K562 (cell line): ENCODE results near the gene ANTKMT. TPM values are rescaled to one million over a fixed set of nuclear protein-coding genes. Genes with fewer than 3 reads are reported as not detected.

ENCODE experiments used
- EGR1 ChIP-seq: fragments of 450-650 bp; conservative IDR thresholded peaks from 2 replicates; pipeline ENCODE4 v1.6.1; 2017; ENCODE audit warnings: mild to moderate bottlenecking
- FOXA1 ChIP-seq: fragments of 450-650 bp; IDR thresholded peaks from 2 replicates; pipeline ENCODE4 v1.6.1; 2016; ENCODE audit warnings: mild to moderate bottlenecking, borderline replicate concordance
- HDAC6 ChIP-seq: IDR thresholded peaks from 2 replicates; pipeline ENCODE4 v1.6.1; 2012; ENCODE audit warnings: low read depth, mild to moderate bottlenecking, control low read depth, inconsistent platforms, low read length, moderate library complexity
- HMG20A ChIP-seq: fragments of 450-650 bp; formaldehyde crosslinking; conservative IDR thresholded peaks from 2 replicates; pipeline ENCODE4 v1.4.0; 2020; ENCODE audit warnings: mild to moderate bottlenecking, mixed read lengths
- HMGN3 ChIP-seq: IDR thresholded peaks from 2 replicates; pipeline ENCODE4 v1.6.1; 2011; ENCODE audit warnings: borderline replicate concordance, low read depth, mild to moderate bottlenecking, mixed read lengths, low read length; ENCODE audit not compliant: insufficient read length; ENCODE audit errors: extremely low read depth
- MAZ ChIP-seq, 2 experiments: fragments of 450-650 bp in 1 of 2; sonication (generic) in 1 of 2; formaldehyde crosslinking; IDR thresholded peaks in 1 of 2; conservative IDR thresholded peaks in 1 of 2; 2 replicates each; pipeline versions ENCODE4 v1.4.0 to v1.5.0; 2020; ENCODE audit warnings: mild to moderate bottlenecking in 1 of 2, missing genetic modification reagents in 1 of 2
- MCM5 ChIP-seq: fragments of 450-650 bp; IDR thresholded peaks from 2 replicates; pipeline ENCODE4 v1.6.1; 2016; ENCODE audit warnings: low read depth
- MXD1 ChIP-seq: fragments of 250-450 bp; sonication (Bioruptor Pico); IDR thresholded peaks from 2 replicates; pipeline ENCODE4 v1.8.0; 2021; ENCODE audit warnings: borderline replicate concordance, mild to moderate bottlenecking, moderate library complexity; ENCODE audit not compliant: poor library complexity, severe bottlenecking
- NFIX ChIP-seq: fragments of 250-450 bp; sonication (Bioruptor Pico); IDR thresholded peaks from 2 replicates; pipeline ENCODE4 v1.4.0; 2020; ENCODE audit warnings: low read depth, mild to moderate bottlenecking, moderate library complexity
- RBM15 ChIP-seq: fragments of 200-400 bp; formaldehyde crosslinking; IDR thresholded peaks from 2 replicates; pipeline ENCODE4 v1.6.1; 2018; ENCODE audit warnings: mild to moderate bottlenecking, low read length, moderate library complexity; ENCODE audit not compliant: insufficient read depth
- SRSF1 ChIP-seq: fragments of 200-400 bp; formaldehyde crosslinking; IDR thresholded peaks from 2 replicates; pipeline ENCODE4 v1.6.1; 2017; ENCODE audit warnings: mild to moderate bottlenecking, low read depth, low read length, moderate library complexity
- SRSF7 ChIP-seq: fragments of 200-400 bp; formaldehyde crosslinking; optimal IDR thresholded peaks from 2 replicates; pipeline ENCODE3; 2017; ENCODE audit warnings: mild to moderate bottlenecking, low read depth, low read length
- SUPT5H ChIP-seq: fragments of 450-650 bp; IDR thresholded peaks from 2 replicates; pipeline ENCODE4 v1.6.1; 2016
- TARDBP ChIP-seq: fragments of 450-650 bp; IDR thresholded peaks from 2 replicates; pipeline ENCODE4 v1.6.1; 2016
- ZC3H11A ChIP-seq: IDR thresholded peaks from 2 replicates; pipeline ENCODE4 v1.6.1; 2012; ENCODE audit warnings: low read depth, low read length, improper control_type of control experiment
- ZFP36 ChIP-seq: fragments of 150-350 bp; IDR thresholded peaks from 2 replicates; pipeline ENCODE4 v1.6.1; 2018; ENCODE audit warnings: low read length, low read depth; ENCODE audit not compliant: partially characterized antibody
- ZNF717 ChIP-seq: fragments of 250-450 bp; sonication (Bioruptor Pico); IDR thresholded peaks from 2 replicates; pipeline ENCODE4 v1.5.0; 2021
- ZNF75A ChIP-seq: fragments of 450-650 bp; formaldehyde crosslinking; IDR thresholded peaks from 2 replicates; pipeline ENCODE4 v1.4.0; 2020; ENCODE audit warnings: mild to moderate bottlenecking
- polyA plus RNA-seq, 8 experiments: library from polyadenylated mRNA; depleted of rRNA in 4 of 8; stranded (reverse) in 5 of 8; unstranded in 3 of 8; fragments of >200 nt; fragmentation: Nextera tagmentation in 2 of 8; fragmentation: Illumina TruSeq in 1 of 8; extraction: Ambion mirVana in 2 of 8; extraction: Trizol in 1 of 8; gene quantifications; 2 replicates each; pipeline versions ENCODE4 v1.2.1 to v1.2.3, GENCODE V29; 2011 to 2014; ENCODE audit warnings: inconsistent platforms in 1 of 8, missing spikeins in 1 of 8
- total RNA-seq, 7 experiments: library from RNA; depleted of rRNA in 6 of 7; stranded (reverse); fragments of >200 nt in 6 of 7; fragmentation: Illumina TruSeq in 2 of 7; extraction: Trizol in 2 of 7; gene quantifications; 2 replicates each; pipeline versions ENCODE4 v1.2.1 to v1.2.3, GENCODE V29; 2011 to 2021; ENCODE audit warnings: low replicate concordance in 1 of 7
- TF ChIP-seq, protein P1 (sequence below): sonication (generic); formaldehyde crosslinking; IDR thresholded peaks from 2 replicates; pipeline ENCODE4 v1.8.0; 2022; ENCODE audit warnings: mild to moderate bottlenecking, missing genetic modification reagents, borderline replicate concordance
- TF ChIP-seq, protein P2 (sequence below): sonication (generic); formaldehyde crosslinking; IDR thresholded peaks from 2 replicates; pipeline ENCODE4 v1.8.1; 2022; ENCODE audit warnings: missing genetic modification reagents
- TF ChIP-seq, protein P3 (sequence below): sonication (generic); formaldehyde crosslinking; IDR thresholded peaks from 2 replicates; pipeline ENCODE4 v1.8.1; 2023; ENCODE audit warnings: mild to moderate bottlenecking, missing genetic modification reagents
- TF ChIP-seq, protein P4 (sequence below): sonication (generic); formaldehyde crosslinking; IDR thresholded peaks from 2 replicates; pipeline ENCODE4 v1.8.1; 2023; ENCODE audit warnings: mild to moderate bottlenecking, missing genetic modification reagents

Gene ANTKMT
- total and polyA plus RNA-seq, 9 of the 15 experiments (the other 6 are each of a cell fraction or from before 2014, with no cell fraction given) = 0.58 to 217 (median 19.1) TPM

- TF ChIP-seq SRSF1 (no peak), ZNF75A (CRISPR knock-in tag) (no peak), MAZ (CRISPR knock-in tag; conservative IDR thresholded peaks at IDR 0.05 in 1 of 2, IDR thresholded peaks at IDR 0.05 in 1 of 2) (peak; percentile 74 to 77; a peak in 3 of 4 replicates), MCM5 (no peak), NFIX (CRISPR knock-in tag) (no peak), SRSF7 (no peak), TARDBP (peak; percentile 45; the same call in 1 of the 2 replicates), EGR1 (peak; percentile 31; the same call in 1 of the 2 replicates), RBM15 (no peak), HMG20A (CRISPR knock-in tag) (no peak), ZC3H11A (no peak), FOXA1 (no peak), ZNF717 (no peak), SUPT5H (peak; percentile 54; the same call in 1 of the 2 replicates), ZFP36 (no peak), HMGN3 (peak; percentile 18), HDAC6 (no peak), MXD1 (CRISPR knock-in tag) (no peak)
- TF ChIP-seq, protein P1, sequence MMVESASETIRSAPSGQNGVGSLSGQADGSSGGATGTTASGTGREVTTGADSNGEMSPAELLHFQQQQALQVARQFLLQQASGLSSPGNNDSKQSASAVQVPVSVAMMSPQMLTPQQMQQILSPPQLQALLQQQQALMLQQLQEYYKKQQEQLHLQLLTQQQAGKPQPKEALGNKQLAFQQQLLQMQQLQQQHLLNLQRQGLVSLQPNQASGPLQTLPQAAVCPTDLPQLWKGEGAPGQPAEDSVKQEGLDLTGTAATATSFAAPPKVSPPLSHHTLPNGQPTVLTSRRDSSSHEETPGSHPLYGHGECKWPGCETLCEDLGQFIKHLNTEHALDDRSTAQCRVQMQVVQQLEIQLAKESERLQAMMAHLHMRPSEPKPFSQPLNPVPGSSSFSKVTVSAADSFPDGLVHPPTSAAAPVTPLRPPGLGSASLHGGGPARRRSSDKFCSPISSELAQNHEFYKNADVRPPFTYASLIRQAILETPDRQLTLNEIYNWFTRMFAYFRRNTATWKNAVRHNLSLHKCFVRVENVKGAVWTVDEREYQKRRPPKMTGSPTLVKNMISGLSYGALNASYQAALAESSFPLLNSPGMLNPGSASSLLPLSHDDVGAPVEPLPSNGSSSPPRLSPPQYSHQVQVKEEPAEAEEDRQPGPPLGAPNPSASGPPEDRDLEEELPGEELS = peak; percentile 83; the same call in 1 of the 2 replicates
- TF ChIP-seq, protein P2, sequence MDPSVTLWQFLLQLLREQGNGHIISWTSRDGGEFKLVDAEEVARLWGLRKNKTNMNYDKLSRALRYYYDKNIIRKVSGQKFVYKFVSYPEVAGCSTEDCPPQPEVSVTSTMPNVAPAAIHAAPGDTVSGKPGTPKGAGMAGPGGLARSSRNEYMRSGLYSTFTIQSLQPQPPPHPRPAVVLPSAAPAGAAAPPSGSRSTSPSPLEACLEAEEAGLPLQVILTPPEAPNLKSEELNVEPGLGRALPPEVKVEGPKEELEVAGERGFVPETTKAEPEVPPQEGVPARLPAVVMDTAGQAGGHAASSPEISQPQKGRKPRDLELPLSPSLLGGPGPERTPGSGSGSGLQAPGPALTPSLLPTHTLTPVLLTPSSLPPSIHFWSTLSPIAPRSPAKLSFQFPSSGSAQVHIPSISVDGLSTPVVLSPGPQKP (CRISPR knock-in tag) = no peak
- TF ChIP-seq, protein P3, sequence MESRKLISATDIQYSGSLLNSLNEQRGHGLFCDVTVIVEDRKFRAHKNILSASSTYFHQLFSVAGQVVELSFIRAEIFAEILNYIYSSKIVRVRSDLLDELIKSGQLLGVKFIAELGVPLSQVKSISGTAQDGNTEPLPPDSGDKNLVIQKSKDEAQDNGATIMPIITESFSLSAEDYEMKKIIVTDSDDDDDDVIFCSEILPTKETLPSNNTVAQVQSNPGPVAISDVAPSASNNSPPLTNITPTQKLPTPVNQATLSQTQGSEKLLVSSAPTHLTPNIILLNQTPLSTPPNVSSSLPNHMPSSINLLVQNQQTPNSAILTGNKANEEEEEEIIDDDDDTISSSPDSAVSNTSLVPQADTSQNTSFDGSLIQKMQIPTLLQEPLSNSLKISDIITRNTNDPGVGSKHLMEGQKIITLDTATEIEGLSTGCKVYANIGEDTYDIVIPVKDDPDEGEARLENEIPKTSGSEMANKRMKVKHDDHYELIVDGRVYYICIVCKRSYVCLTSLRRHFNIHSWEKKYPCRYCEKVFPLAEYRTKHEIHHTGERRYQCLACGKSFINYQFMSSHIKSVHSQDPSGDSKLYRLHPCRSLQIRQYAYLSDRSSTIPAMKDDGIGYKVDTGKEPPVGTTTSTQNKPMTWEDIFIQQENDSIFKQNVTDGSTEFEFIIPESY (CRISPR knock-in tag) = peak; percentile 58; the same call in 1 of the 2 replicates
- TF ChIP-seq, protein P4, sequence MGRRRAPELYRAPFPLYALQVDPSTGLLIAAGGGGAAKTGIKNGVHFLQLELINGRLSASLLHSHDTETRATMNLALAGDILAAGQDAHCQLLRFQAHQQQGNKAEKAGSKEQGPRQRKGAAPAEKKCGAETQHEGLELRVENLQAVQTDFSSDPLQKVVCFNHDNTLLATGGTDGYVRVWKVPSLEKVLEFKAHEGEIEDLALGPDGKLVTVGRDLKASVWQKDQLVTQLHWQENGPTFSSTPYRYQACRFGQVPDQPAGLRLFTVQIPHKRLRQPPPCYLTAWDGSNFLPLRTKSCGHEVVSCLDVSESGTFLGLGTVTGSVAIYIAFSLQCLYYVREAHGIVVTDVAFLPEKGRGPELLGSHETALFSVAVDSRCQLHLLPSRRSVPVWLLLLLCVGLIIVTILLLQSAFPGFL (CRISPR knock-in tag) = no peak
These were observed 25.4 kb upstream of the ANTKMT start (continued) for GRCh38 chr16:695355-696089.
